Measurements from ENCODE around the gene RBM33. TPM values are rescaled to one million over a fixed set of nuclear protein-coding genes. Genes with fewer than 3 reads are reported as not detected.

The RBM33 gene
- total RNA-seq, 1 donor from 2014 or later, result 109 TPM

GRCh38 chr7:155709453-155709852 is 65.0 kb downstream of the RBM33 start:
- intact Hi-C loops (cut with DNase I), result no loop called here
- ATAC-seq, result no peak

GRCh38 chr7:155710031-155710430 is 65.6 kb downstream of the RBM33 start:
- no peak for ATAC-seq
- intact Hi-C loops (cut with DNase I), result no loop called here
- no peak for DNase-seq (ENCODE audit: low spot score)

More at GRCh38 chr7:155709453-155709852, 65.0 kb downstream of the RBM33 start:
- no peak for DNase-seq (ENCODE audit: low spot score)

GRCh38 chr7:155710530-155710929 is 66.1 kb downstream of the RBM33 start:
- DNase-seq (ENCODE audit: low spot score), result no peak
- intact Hi-C loops (cut with DNase I), result no loop called here
- ATAC-seq, result no peak

GRCh38 chr7:155711081-155711480 is 66.6 kb downstream of the RBM33 start:
- intact Hi-C loops (cut with DNase I), result no loop called here
- ATAC-seq (no peak), DNase-seq (ENCODE audit: low spot score) (no peak)

GRCh38 chr7:155713384-155713783 is 68.9 kb downstream of the RBM33 start:
- no peak for ATAC-seq
- no peak for DNase-seq (ENCODE audit: low spot score)
- intact Hi-C loops (cut with DNase I), result no loop called here

GRCh38 chr7:155714702-155715101 is 70.2 kb downstream of the RBM33 start:
- ATAC-seq, result no peak
- intact Hi-C loops (cut with DNase I), result no loop called here

GRCh38 chr7:155715111-155715805 is 70.8 kb downstream of the RBM33 start:
- no peak for ATAC-seq
- DNase-seq (ENCODE audit: low spot score), result no peak
- intact Hi-C loops (cut with DNase I), result no loop called here

More at GRCh38 chr7:155714702-155715101, 70.2 kb downstream of the RBM33 start:
- no peak for DNase-seq (ENCODE audit: low spot score)

- ATAC-seq, result no peak
- intact Hi-C loops (cut with DNase I), result no loop called here
- no peak for DNase-seq (ENCODE audit: low spot score)
These were observed 72.7 kb downstream of the RBM33 start for GRCh38 chr7:155717010-155717744.

GRCh38 chr7:155721056-155721455 is 76.6 kb downstream of the RBM33 start:
- intact Hi-C loops (cut with DNase I), result no loop called here
- DNase-seq (ENCODE audit: low spot score) (no peak), ATAC-seq (no peak)

- ATAC-seq (no peak), DNase-seq (ENCODE audit: low spot score) (no peak)
- intact Hi-C loops (cut with DNase I), result no loop called here
These were observed 77.7 kb downstream of the RBM33 start for GRCh38 chr7:155722118-155722517.

GRCh38 chr7:155722936-155723335 is 78.5 kb downstream of the RBM33 start:
- DNase-seq (ENCODE audit: low spot score) (no peak), ATAC-seq (no peak)
- intact Hi-C loops (cut with DNase I), result no loop called here

GRCh38 chr7:155724327-155725005 is 80.0 kb downstream of the RBM33 start:
- ATAC-seq, result no peak
- DNase-seq (ENCODE audit: low spot score), result no peak
- intact Hi-C loops (cut with DNase I), result no loop called here

- intact Hi-C loops (cut with DNase I), result no loop called here
- DNase-seq (ENCODE audit: low spot score), result no peak
- ATAC-seq, result no peak
These were observed 80.5 kb downstream of the RBM33 start for GRCh38 chr7:155725006-155725355.

- no peak for DNase-seq (ENCODE audit: low spot score)
- no peak for ATAC-seq
- intact Hi-C loops (cut with DNase I), result no loop called here
These were observed 83.2 kb downstream of the RBM33 start for GRCh38 chr7:155727616-155728015.

- no peak for ATAC-seq
- DNase-seq (ENCODE audit: low spot score), result no peak
- intact Hi-C loops (cut with DNase I), result no loop called here
These were observed 83.7 kb downstream of the RBM33 start for GRCh38 chr7:155728116-155728515.

- DNase-seq (ENCODE audit: low spot score) (no peak), ATAC-seq (no peak)
- intact Hi-C loops (cut with DNase I), result no loop called here
These were observed 85.4 kb downstream of the RBM33 start for GRCh38 chr7:155729847-155730246.

GRCh38 chr7:155731380-155731779 is 86.9 kb downstream of the RBM33 start:
- intact Hi-C loops (cut with DNase I), result no loop called here
- DNase-seq (ENCODE audit: low spot score) (no peak), ATAC-seq (no peak)

GRCh38 chr7:155731871-155732270 is 87.4 kb downstream of the RBM33 start:
- intact Hi-C loops (cut with DNase I), result no loop called here
- DNase-seq (ENCODE audit: low spot score) (no peak), ATAC-seq (no peak)

GRCh38 chr7:155732286-155732685 is 87.8 kb downstream of the RBM33 start:
- intact Hi-C loops (cut with DNase I), result no loop called here
- no peak for ATAC-seq
- no peak for DNase-seq (ENCODE audit: low spot score)
